OCI-LY7 (cell line): ENCODE data around the gene TSPAN5. TPM values are rescaled to one million over a fixed set of nuclear protein-coding genes. Genes with fewer than 3 reads are reported as not detected.

ENCODE experiments used
- BruUV-seq: library from RNA; stranded (reverse); fragments of 400-500 nt; replicated peaks from 2 replicates; lab custom pipeline; 2021; lab: Mats Ljungman, UMichigan
- CTCF ChIA-PET: fragments of 300-600 bp; sonication (Branson Sonifier 250); formaldehyde crosslinking; loops from one replicate; lab custom pipeline; 2022; ENCODE audit warnings: antibody characterized with exemption; ENCODE audit not compliant: unreplicated experiment; lab: Charles Lee
- POLR2A ChIA-PET: fragments of 300-600 bp; sonication (Branson Sonifier 250); formaldehyde crosslinking; loops from one replicate; lab custom pipeline; 2022; ENCODE audit warnings: antibody characterized with exemption; lab: Charles Lee
- DNase-seq: peaks from one replicate; pipeline ENCODE4 v3.0.0-alpha.2; 2015; ENCODE audit warnings: low spot score
- H2AFZ ChIP-seq: fragments of 200-600 bp; sonication (generic), shearing (Covaris generic); 2 replicates; pipeline ENCODE4 v1.6.1; 2014; ENCODE audit warnings: mild to moderate bottlenecking, antibody characterized with exemption, low read length, moderate library complexity
- H3K27ac ChIP-seq: fragments of 200-600 bp; sonication (generic); 2 replicates; pipeline ENCODE4 v1.5.1; 2014; ENCODE audit warnings: mixed run types, low read depth, mild to moderate bottlenecking, moderate library complexity, low read length, inconsistent platforms; ENCODE audit not compliant: poor library complexity, severe bottlenecking
- H3K36me3 ChIP-seq: fragments of 200-600 bp; sonication (generic); 2 replicates; pipeline ENCODE4 v1.6.1; 2014; ENCODE audit warnings: mild to moderate bottlenecking, antibody characterized with exemption, low read length, moderate library complexity, mixed read lengths; ENCODE audit not compliant: insufficient read depth
- H3K4me1 ChIP-seq: fragments of 200-600 bp; sonication (generic); 2 replicates; pipeline ENCODE4 v1.5.1; 2014; ENCODE audit warnings: mild to moderate bottlenecking, low read length; ENCODE audit not compliant: insufficient read depth, poor library complexity, severe bottlenecking
- H3K4me2 ChIP-seq: fragments of 200-600 bp; sonication (generic); 2 replicates; pipeline ENCODE4 v1.6.1; 2014; ENCODE audit warnings: mild to moderate bottlenecking, low read length
- H3K4me3 ChIP-seq: fragments of 200-600 bp; sonication (generic); 2 replicates; pipeline ENCODE4 v1.5.1; 2014; ENCODE audit warnings: mild to moderate bottlenecking, low read depth, low read length; ENCODE audit not compliant: poor library complexity, severe bottlenecking
- H3K79me2 ChIP-seq: fragments of 200-600 bp; sonication (generic); 2 replicates; pipeline ENCODE4 v1.6.1; 2016; ENCODE audit warnings: low read depth, mild to moderate bottlenecking, low read length, moderate library complexity, mixed read lengths; ENCODE audit not compliant: insufficient read depth
- H3K9me2 ChIP-seq: fragments of 200-600 bp; sonication (generic); 2 replicates; pipeline ENCODE4 v1.6.1; 2016; ENCODE audit warnings: mild to moderate bottlenecking, low read length, mixed read lengths; ENCODE audit not compliant: insufficient read depth
- H3K9me3 ChIP-seq: fragments of 200-600 bp; sonication (generic); 2 replicates; pipeline ENCODE4 v1.6.1; 2014; ENCODE audit warnings: mild to moderate bottlenecking, mixed run types, low read length, mixed read lengths
- H4K20me1 ChIP-seq: fragments of 200-600 bp; sonication (generic); 2 replicates; pipeline ENCODE4 v1.6.1; 2014; ENCODE audit warnings: mild to moderate bottlenecking, antibody characterized with exemption, low read length, moderate library complexity, mixed read lengths; ENCODE audit not compliant: insufficient read depth
- CTCF ChIP-seq: fragments of 200-600 bp; sonication (generic); conservative IDR thresholded peaks from 2 replicates; pipeline ENCODE4 v1.5.1; 2014; ENCODE audit warnings: mild to moderate bottlenecking, antibody characterized with exemption, low read length, moderate library complexity, mixed read lengths
- EZH2phosphoT487 ChIP-seq: fragments of 200-600 bp; sonication (generic); IDR thresholded peaks from 2 replicates; pipeline ENCODE4 v1.6.1; 2018; ENCODE audit warnings: low read depth, borderline replicate concordance, mild to moderate bottlenecking, mixed run types, antibody characterized with exemption, low read length, moderate library complexity, mixed read lengths
- intact Hi-C: fragments of 100-400 bp; cut with micrococcal nuclease; formaldehyde crosslinking; loops from one replicate; pipeline ENCODE4 v1.10.0; 2022; ENCODE audit not compliant: unreplicated experiment
- total RNA-seq, 2 experiments: library from RNA; depleted of rRNA in 1 of 2; stranded (reverse); fragments of >200 nt in 1 of 2; shearing (Covaris generic) in 1 of 2; gene quantifications; 2 replicates each; pipeline ENCODE4 v1.2.3, GENCODE V29; 2014 to 2022

TSPAN5 gene
- total RNA-seq, 2 experiments from 2014 or later: not detected

- Histone ChIP-seq H4K20me1 (no peaks in the 10 kb centered on the region), H3K79me2 (no peaks in the 10 kb centered on the region), H3K4me1 (no peaks in the 10 kb centered on the region), H3K4me2 (no peak overlapping the region), H3K9me2 (no peaks in the 10 kb centered on the region), H3K9me3 (no peaks in the 10 kb centered on the region), H3K36me3 (no peaks in the 10 kb centered on the region), H2AFZ (no peak overlapping the region), H3K4me3 (no peak overlapping the region), H3K27ac (no peak overlapping the region)
- POLR2A ChIA-PET: no interaction called here
- no peak for TF ChIP-seq CTCF
- no peak for TF ChIP-seq EZH2phosphoT487
- DNase-seq: no peak
- no TSS peak for BruUV-seq
- intact Hi-C loops: no loop called here
- CTCF ChIA-PET: no interaction called here
Observed at GRCh38 chr4:98694076-98694475, 35.7 kb upstream of the TSPAN5 start.

GRCh38 chr4:98692411-98692810, 34.0 kb upstream of the TSPAN5 start:
- Histone ChIP-seq H3K4me2 (no peak overlapping the region), H3K27ac (no peak overlapping the region), H3K9me2 (no peaks in the 10 kb centered on the region), H3K4me3 (no peak overlapping the region), H3K9me3 (no peaks in the 10 kb centered on the region), H3K79me2 (no peaks in the 10 kb centered on the region), H4K20me1 (no peaks in the 10 kb centered on the region), H3K36me3 (no peaks in the 10 kb centered on the region), H2AFZ (no peak overlapping the region), H3K4me1 (no peaks in the 10 kb centered on the region)
- ChIA-PET CTCF (no interaction called here), POLR2A (interaction anchor here (0.7 kb wide), 3 partner anchors 105 to 1035 kb away, joined by 5 to 8 read pairs (median 5); no protein-coding TSS in a partner anchor)
- TF ChIP-seq EZH2phosphoT487 (no peak), CTCF (no peak)
- intact Hi-C loops: no loop called here
- DNase-seq: no peak
- BruUV-seq: no TSS peak

- TF ChIP-seq CTCF (no peak), EZH2phosphoT487 (no peak)
- Histone ChIP-seq H3K79me2 (no peaks in the 10 kb centered on the region), H3K27ac (no peak overlapping the region), H3K4me1 (no peaks in the 10 kb centered on the region), H3K9me3 (no peaks in the 10 kb centered on the region), H3K4me2 (no peak overlapping the region), H3K36me3 (no peaks in the 10 kb centered on the region), H3K9me2 (no peaks in the 10 kb centered on the region), H2AFZ (no peak overlapping the region), H3K4me3 (no peak overlapping the region), H4K20me1 (no peaks in the 10 kb centered on the region)
- ChIA-PET CTCF (no interaction called here), POLR2A (interaction anchor here (0.5 to 0.7 kb wide), 2 partner anchors 106 to 1237 kb away, joined by 3 to 8 read pairs; no protein-coding TSS in a partner anchor)
- no TSS peak for BruUV-seq
- intact Hi-C loops: no loop called here
- DNase-seq: no peak
Observed at GRCh38 chr4:98691588-98691987, 33.2 kb upstream of the TSPAN5 start.
